HEK293 (cell line): Measurements from ENCODE around the gene PIGS.

Experiments
- CTCF ChIA-PET: fragments of 350-600 bp; formaldehyde crosslinking; extraction: SDS; loops from one replicate; lab custom pipeline; 2021; ENCODE audit warnings: antibody characterized with exemption; lab: Yijun Ruan, JAX
- POLR2A ChIA-PET: fragments of 300-600 bp; formaldehyde crosslinking; extraction: SDS; loops from one replicate; lab custom pipeline; 2020; ENCODE audit warnings: antibody characterized with exemption, inconsistent platforms; lab: Yijun Ruan, JAX
- H3K27ac ChIP-seq: fragments of 200-500 bp; sonication (Bioruptor generic); 2 replicates; pipeline ENCODE4 v1.5.1; 2014; ENCODE audit warnings: low read depth, low read length, control low read depth, inconsistent platforms; ENCODE audit errors: extremely low read depth
- H3K36me3 ChIP-seq, 2 experiments: fragments of 200-500 bp in 1 of 2; sonication (Bioruptor generic) in 1 of 2; 1 replicate in 1 of 2; 2 replicates in 1 of 2; pipeline ENCODE4 v1.5.1; 2014 to 2017; ENCODE audit warnings: inconsistent platforms in 2 of 2, low read length in 2 of 2; ENCODE audit not compliant: control insufficient read depth in 2 of 2, insufficient read depth in 1 of 2
- H3K4me1 ChIP-seq: fragments of 200-500 bp; sonication (Bioruptor generic); 2 replicates; pipeline ENCODE4 v1.5.1; 2014; ENCODE audit warnings: mild to moderate bottlenecking, low read length, inconsistent platforms; ENCODE audit not compliant: control insufficient read depth, insufficient read depth
- H3K4me3 ChIP-seq: 2 replicates; pipeline ENCODE4 v1.5.1; 2011; ENCODE audit warnings: low read depth, mild to moderate bottlenecking, control low read depth, low read length, moderate library complexity
- H3K9me3 ChIP-seq: fragments of 200-500 bp; sonication (Bioruptor generic); 2 replicates; pipeline ENCODE4 v1.5.1; 2014; ENCODE audit warnings: low read depth, low read length, inconsistent platforms; ENCODE audit not compliant: control insufficient read depth, insufficient read depth
- HOXD13 ChIP-seq: sonication (generic); formaldehyde crosslinking; IDR thresholded peaks from 2 replicates; pipeline ENCODE4 v1.8.0; 2022; ENCODE audit warnings: missing genetic modification reagents, borderline replicate concordance
- PATZ1 ChIP-seq: fragments of 450-650 bp; formaldehyde crosslinking; IDR thresholded peaks from 2 replicates; pipeline ENCODE4 v1.5.1; 2016; ENCODE audit warnings: missing biosample characterization, missing genetic modification characterization
- TCF7L2 ChIP-seq: IDR thresholded peaks from 2 replicates; pipeline ENCODE4 v1.6.1; 2011; ENCODE audit warnings: low read depth, mild to moderate bottlenecking, inconsistent platforms, low read length, moderate library complexity, borderline replicate concordance
- ZBTB10 ChIP-seq: fragments of 450-650 bp; formaldehyde crosslinking; IDR thresholded peaks from 2 replicates; pipeline ENCODE4 v1.5.1; 2016; ENCODE audit warnings: missing biosample characterization, missing genetic modification characterization
- ZBTB7A ChIP-seq: fragments of 450-650 bp; formaldehyde crosslinking; IDR thresholded peaks from 2 replicates; pipeline ENCODE4 v1.5.1; 2016; ENCODE audit warnings: low read depth, missing biosample characterization, missing genetic modification characterization
- ZNF426 ChIP-seq: fragments of 450-650 bp; formaldehyde crosslinking; IDR thresholded peaks from 2 replicates; pipeline ENCODE4 v1.5.1; 2017; ENCODE audit warnings: missing biosample characterization, missing genetic modification characterization, mild to moderate bottlenecking, inconsistent platforms, moderate library complexity
- ZNF514 ChIP-seq: fragments of 450-650 bp; formaldehyde crosslinking; IDR thresholded peaks from 2 replicates; pipeline ENCODE4 v1.5.1; 2016; ENCODE audit warnings: missing biosample characterization, missing genetic modification characterization
- ZNF596 ChIP-seq: fragments of 450-650 bp; IDR thresholded peaks from 2 replicates; pipeline ENCODE4 v1.5.0; 2018; ENCODE audit warnings: missing biosample characterization, mild to moderate bottlenecking, missing genetic modification characterization, moderate library complexity
- ZNF692 ChIP-seq: fragments of 450-650 bp; formaldehyde crosslinking; IDR thresholded peaks from 2 replicates; pipeline ENCODE4 v1.5.1; 2016; ENCODE audit warnings: missing biosample characterization, missing genetic modification characterization
- ZNF76 ChIP-seq: fragments of 450-650 bp; formaldehyde crosslinking; IDR thresholded peaks from 2 replicates; pipeline ENCODE4; 2016; ENCODE audit warnings: low read depth, missing biosample characterization, missing genetic modification characterization, borderline replicate concordance
- ZNF768 ChIP-seq: fragments of 450-650 bp; formaldehyde crosslinking; IDR thresholded peaks from 2 replicates; pipeline ENCODE4 v1.5.1; 2018; ENCODE audit warnings: missing biosample characterization, mild to moderate bottlenecking, missing genetic modification characterization
- TF ChIP-seq, protein P1 (sequence below): fragments of 450-650 bp; formaldehyde crosslinking; IDR thresholded peaks from 2 replicates; pipeline ENCODE4 v1.5.1; 2016; ENCODE audit warnings: missing biosample characterization, missing genetic modification characterization

Gene PIGS

GRCh38 chr17:28545787-28546415 is 25.4 kb downstream of the PIGS start:
- ChIA-PET POLR2A (no interaction called here), CTCF (interaction anchor here (0.6 to 6.8 kb wide), 7 partner anchors 8 to 1363 kb away, joined by 3 to 46 read pairs (median 3); partner anchors contain the start of gene RSKR)
- H3K9me3 ChIP-seq, result no peaks in the 10 kb centered on the region
- peaks cover 5 to 23% of the 10 kb centered on the region in 2 experiments; a peak in 2 of 3 replicates for H3K36me3 ChIP-seq
- peaks cover 5% of the 10 kb centered on the region for H3K4me1 ChIP-seq
- no peak for TF ChIP-seq ZNF514 (tag by site-specific recombination)
- TF ChIP-seq ZBTB10 (tag by site-specific recombination), result no peak
- 0 out of 2 replicates have a peak, but pooled peaks have one; percentile 22 for TF ChIP-seq PATZ1 (tag by site-specific recombination)
- 0 out of 2 replicates have a peak, but pooled peaks have one; percentile 46 for TF ChIP-seq ZNF76
- no peak overlapping the region for H3K4me3 ChIP-seq
- no peak overlapping the region; the same call in 1 of the 2 replicates for H3K27ac ChIP-seq

DNA sequence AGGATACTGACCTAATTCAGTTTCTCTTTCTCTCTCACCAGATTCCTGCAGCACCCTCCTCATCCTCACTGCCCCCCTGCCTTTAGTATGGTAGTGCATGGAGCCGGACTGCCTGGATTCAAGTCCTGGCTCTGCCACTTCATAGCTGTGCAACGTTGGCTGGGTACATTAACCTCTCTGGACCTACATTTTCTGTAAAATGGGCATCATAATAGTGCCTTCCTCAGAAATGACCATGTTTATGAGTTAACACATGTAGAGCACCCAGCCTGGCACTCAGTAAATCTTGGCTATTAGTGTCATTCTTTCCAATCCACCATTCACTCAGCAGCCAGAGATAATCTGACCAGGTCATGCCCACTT is 26.2 kb downstream of the PIGS start:
- ChIA-PET CTCF (interaction anchor here (2.0 to 6.8 kb wide), 2 partner anchors 8 to 68 kb away, joined by 7 to 46 read pairs; partner anchors contain the start of gene RSKR), POLR2A (no interaction called here)
- no peak overlapping the region for H3K4me3 ChIP-seq
- H3K36me3 ChIP-seq, result peaks cover 5 to 23% of the 10 kb centered on the region in 2 experiments; a peak in 2 of 3 replicates
- TF ChIP-seq ZNF426 (tag by site-specific recombination) (no peak), TCF7L2 (no peak), ZNF596 (tag by site-specific recombination) (no peak), HOXD13 (CRISPR knock-in tag) (no peak), ZNF768 (tag by site-specific recombination) (peak; percentile 96), ZBTB7A (no peak), ZNF692 (no peak)
- TF ChIP-seq, protein P1, sequence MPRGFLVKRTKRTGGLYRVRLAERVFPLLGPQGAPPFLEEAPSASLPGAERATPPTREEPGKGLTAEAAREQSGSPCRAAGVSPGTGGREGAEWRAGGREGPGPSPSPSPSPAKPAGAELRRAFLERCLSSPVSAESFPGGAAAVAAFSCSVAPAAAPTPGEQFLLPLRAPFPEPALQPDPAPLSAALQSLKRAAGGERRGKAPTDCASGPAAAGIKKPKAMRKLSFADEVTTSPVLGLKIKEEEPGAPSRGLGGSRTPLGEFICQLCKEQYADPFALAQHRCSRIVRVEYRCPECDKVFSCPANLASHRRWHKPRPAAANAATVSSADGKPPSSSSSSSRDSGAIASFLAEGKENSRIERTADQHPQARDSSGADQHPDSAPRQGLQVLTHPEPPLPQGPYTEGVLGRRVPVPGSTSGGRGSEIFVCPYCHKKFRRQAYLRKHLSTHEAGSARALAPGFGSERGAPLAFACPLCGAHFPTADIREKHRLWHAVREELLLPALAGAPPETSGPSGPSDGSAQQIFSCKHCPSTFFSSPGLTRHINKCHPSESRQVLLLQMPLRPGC, result no peak
- H3K4me1 ChIP-seq, result peaks cover 2% of the 10 kb centered on the region; the same call in 1 of the 2 replicates
- H3K27ac ChIP-seq, result no peak overlapping the region
- no peaks in the 10 kb centered on the region for H3K9me3 ChIP-seq
